GM19025 (cell line): Measurements from ENCODE around the gene ITPR1.
"Not testable (repeated sequence)": the region's sequence is repeated elsewhere in the genome, so short reads cannot be mapped to it uniquely, and the experiment has no call there.

Experiments used
- ATAC-seq: cut with Tn5 transposase; IDR thresholded peaks from one replicate; pipeline ENCODE4 v1.9.1; 2021; ENCODE audit warnings: mild to moderate bottlenecking, low read depth, moderate library complexity; ENCODE audit not compliant: unreplicated experiment

Gene ITPR1

DNA sequence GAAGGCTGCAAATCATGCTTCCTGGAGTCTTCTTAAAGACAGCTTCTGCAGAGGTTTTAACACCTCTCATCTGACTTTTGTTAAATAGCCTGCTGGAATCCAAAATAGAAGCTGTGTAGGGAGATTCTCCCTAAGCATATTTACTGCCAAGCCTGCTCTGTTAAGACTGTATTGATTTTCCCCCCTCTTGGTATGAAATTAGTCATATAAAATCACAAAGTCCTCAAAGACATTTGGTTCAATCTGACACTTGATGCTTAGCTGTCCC is 94.6 kb downstream of the ITPR1 start:
- ATAC-seq, result no peak

DNA sequence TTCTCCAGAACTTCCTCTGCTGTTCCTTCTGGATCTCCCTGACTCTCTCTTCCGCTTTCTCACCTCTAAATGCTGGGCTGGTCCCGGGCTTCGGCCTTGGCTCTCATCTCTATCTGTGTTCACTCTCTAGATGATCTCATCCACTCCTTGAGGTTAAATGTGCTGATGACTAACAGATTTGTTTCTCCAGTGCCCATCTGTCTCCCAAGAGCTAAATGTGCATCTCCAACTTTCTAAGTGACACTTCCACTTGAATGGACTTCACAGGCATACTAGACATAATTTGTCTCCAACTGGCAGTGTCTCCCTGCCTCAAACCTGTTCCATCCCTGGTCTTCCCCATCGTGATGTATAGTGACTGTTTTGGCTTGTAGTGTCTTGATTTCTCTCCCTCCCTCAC is 95.3 kb downstream of the ITPR1 start:
- ATAC-seq, result no peak

- no peak for ATAC-seq
Observed at GRCh38 chr3:4589475-4590097, 96.4 kb downstream of the ITPR1 start.

DNA sequence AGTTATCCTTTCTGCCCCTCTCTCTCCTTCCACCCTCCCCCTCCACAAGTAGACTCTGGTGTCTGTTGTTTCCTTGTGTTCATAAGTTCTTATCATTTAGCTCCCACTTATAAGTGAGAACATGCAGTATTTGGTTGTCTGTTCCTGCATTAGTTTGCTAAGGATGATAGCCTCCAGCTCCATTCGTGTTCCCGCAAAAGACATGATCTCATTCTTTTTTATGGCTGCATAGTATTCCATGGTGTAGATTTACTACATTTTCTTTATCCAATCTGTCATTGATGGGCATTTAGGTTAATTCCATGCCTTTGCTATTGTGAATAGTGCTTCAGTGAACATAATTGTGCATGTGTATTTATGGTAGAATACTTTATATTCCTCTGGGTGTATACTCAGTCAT is 97.7 kb downstream of the ITPR1 start:
- ATAC-seq, result not testable (repeated sequence)

DNA sequence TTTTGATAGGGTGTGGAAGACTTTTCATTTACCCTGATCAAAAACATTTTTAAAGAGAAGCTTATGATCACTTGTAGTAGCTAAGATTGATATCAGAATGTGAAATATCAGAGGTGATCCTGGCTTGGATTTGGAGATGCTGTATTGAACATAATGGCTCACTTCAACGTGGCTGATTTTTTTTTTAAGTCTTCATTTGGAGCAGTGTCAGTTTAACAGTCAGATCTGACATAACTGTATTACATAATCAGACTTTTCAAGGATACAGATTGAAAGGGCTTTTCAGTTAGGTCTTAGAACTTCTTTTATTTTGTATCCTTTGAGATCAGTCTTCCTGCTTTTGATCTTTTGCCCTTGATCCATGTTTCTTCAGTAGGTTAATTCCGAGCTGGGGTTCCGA is 98.5 kb downstream of the ITPR1 start:
- no peak for ATAC-seq

DNA sequence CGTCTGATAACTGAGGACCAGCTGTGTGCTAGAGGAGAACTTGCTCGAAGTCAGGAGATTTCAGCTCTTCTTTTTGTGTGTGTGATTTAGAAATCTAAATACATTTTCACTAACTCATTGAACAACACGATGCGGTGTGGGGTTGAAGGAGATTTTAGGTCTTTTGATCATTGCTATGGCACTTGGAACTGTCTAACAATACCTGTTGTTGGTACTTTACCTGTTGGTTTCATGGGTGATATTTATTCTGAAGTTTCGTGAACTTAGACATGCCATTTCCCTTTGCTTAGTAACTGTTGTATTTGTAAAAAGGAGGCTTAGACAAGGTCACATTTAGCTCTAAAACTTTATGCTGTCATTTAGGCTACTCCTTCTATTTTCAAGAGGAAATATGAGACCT is 99.9 kb downstream of the ITPR1 start:
- ATAC-seq, result no peak

GRCh38 chr3:4595710-4596113 is 102.6 kb downstream of the ITPR1 start:
- ATAC-seq, result no peak

DNA sequence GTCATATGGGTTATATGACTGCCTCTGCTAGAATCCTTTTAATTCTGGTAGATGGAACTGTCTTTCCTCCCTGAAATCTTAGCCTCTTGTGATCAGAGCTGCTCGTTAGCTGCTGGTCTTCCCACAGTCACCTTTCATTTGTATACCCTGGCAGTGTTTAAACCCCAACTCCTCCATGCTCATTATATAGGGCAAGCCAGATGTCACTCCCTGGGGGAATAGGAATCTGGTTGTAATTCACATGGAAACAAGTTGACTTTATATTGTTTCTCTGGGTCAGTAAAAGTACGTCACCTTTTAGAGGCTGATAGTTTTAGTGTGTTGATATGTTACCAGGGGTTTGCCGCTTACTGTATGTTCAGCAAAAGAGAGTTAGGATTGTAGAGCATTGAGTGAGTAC is 103.5 kb downstream of the ITPR1 start:
- ATAC-seq, result no peak

DNA sequence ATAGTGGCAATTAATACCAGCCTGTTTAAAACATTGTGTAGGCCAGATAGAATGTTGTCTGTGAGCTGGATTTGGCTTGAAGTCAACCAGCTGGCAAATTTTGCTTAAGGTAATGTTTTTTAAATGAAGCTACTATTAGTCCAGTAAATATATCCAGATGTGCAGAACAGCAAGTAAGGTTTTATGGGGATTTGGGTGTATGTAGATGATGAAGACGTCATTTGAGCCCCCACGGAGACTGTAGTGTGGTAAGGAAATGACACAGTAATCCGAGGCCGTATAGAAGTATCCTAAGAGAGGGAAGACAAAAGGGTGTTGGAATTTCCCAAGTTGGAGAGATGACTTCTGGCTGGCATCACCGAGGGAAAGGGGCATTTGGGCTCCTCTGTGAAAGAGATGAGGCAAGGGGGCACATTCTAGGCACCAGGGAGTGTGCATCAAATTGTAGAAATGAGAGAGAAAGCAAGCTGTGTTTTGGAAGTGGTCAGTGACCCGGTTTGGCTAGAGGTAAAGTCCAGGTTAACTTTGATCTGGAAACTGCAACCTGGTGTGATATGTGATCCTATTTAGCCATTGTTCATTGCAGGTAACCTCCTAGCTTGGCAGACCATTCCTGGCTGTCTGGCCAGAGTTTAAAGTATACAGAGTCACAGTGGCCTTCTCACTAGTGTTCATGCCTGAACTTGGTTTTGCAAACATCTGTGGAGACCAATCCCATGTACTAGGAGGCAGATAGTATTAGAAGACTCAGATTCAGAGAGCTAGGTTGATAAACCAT is 104.2 kb downstream of the ITPR1 start:
- ATAC-seq, result no peak

DNA sequence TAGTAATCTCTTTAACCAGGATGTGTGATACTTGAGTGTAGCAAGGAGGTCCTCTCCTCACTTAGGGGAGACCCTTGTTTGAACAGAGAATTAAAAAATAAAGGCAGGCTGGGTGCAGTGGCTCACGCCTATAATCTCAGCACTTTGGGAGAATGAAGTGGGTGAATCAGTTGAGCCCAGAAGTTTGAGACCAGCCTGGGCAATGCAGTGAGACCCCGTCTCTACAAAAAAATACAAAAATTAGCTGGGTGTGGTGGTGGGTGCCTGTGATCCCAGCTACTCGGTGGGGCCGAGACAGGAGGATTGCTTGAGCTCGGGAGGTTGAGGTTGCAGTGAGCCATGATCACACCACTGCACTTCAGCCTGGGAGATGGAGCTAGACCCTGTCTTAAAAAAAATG is 105.1 kb downstream of the ITPR1 start:
- ATAC-seq, result not testable (repeated sequence)

DNA sequence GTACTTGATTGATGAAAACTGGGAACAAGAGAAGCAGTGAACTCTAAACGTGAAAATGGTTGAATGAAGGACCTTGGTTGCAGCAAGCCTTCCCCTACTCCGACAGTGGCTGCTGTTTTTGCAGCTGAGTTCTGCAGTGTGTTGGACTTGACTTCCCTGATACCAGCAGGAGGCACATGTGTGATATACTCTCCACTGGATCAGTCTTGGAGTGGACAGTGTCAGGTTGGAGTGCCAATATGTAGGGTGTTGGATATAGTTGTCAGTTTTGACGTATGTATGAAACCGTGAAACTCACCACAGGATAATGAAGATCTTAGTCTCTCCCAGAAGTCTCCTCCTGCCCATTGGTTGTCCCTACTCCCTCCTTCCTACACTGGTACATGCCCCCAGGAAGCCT is 106.5 kb downstream of the ITPR1 start:
- no peak for ATAC-seq

GRCh38 chr3:4600493-4600892 is 107.3 kb downstream of the ITPR1 start:
- no peak for ATAC-seq

GRCh38 chr3:4601892-4602291 is 108.7 kb downstream of the ITPR1 start:
- ATAC-seq, result no peak

DNA sequence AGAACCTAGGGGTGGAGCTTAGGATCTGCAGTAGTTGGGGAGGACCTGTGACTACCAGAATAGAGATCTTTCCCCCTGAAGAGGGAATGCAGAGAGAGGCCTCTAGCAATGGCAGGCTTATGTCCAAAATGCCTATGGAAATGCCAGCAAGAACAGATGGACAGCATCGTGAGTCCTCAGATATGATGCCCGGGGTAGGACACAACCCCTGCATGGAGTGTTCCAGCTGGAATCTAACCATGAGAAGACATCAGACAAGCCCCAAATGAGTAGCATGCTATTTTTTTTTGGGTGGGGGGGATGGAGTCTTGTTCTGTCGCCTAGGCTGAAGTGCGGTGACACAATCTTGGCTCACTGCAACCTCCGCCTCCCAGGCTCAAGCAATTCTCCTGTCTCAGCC is 111.5 kb downstream of the ITPR1 start:
- no peak for ATAC-seq

GRCh38 chr3:4606911-4607310 is 113.8 kb downstream of the ITPR1 start:
- no peak for ATAC-seq

GRCh38 chr3:4613366-4613765 is 120.2 kb downstream of the ITPR1 start:
- ATAC-seq, result no peak

DNA sequence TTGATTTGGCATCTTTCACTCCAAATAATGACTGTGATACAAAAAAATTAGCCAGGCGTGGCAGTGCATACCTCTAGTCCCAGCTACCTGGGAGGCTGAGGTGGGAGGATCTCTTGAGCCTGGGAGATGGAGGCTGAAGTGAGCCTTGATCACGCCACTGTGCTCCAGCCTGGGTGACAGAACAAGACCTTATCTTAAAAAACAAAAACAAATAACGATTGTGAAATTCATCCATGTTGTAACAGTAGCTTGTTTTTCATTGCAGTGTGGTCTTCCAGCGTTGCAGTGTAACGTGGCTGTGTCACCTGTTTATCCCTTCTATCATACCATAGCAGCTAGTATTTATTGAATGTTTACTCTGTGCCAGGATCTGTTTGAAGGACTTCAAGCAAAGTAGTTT is 120.9 kb downstream of the ITPR1 start:
- no peak for ATAC-seq

- ATAC-seq, result no peak
Observed at GRCh38 chr3:4614927-4615326, 121.8 kb downstream of the ITPR1 start.

GRCh38 chr3:4615750-4616149 is 122.6 kb downstream of the ITPR1 start:
- ATAC-seq, result no peak

DNA sequence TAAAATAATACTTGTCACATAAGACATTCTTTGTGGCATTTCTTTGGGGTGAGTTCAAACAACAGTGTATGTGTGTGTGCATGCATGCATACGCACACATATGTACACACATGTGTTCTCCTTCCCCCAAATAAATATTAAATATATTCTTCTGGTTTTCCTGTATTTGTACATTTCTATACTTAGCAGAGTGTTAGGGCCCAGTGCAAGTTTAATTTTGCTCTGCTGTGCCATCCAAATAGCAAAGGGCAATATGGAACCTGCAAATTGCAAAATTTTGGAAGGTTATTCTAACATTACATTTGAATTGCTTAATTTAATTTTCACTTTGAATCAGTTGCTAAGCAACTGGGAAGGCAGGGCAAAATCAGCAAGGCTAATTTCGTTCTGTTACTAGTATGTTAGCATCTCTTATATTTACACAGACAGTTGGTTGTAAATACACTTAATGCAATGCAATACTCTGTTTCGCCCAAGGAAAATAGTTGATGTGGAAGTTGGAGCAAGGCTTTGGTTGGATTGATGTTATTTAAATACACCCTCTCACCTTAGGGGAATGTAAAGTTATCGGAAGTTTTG is 130.4 kb downstream of the ITPR1 start:
- no peak for ATAC-seq

DNA sequence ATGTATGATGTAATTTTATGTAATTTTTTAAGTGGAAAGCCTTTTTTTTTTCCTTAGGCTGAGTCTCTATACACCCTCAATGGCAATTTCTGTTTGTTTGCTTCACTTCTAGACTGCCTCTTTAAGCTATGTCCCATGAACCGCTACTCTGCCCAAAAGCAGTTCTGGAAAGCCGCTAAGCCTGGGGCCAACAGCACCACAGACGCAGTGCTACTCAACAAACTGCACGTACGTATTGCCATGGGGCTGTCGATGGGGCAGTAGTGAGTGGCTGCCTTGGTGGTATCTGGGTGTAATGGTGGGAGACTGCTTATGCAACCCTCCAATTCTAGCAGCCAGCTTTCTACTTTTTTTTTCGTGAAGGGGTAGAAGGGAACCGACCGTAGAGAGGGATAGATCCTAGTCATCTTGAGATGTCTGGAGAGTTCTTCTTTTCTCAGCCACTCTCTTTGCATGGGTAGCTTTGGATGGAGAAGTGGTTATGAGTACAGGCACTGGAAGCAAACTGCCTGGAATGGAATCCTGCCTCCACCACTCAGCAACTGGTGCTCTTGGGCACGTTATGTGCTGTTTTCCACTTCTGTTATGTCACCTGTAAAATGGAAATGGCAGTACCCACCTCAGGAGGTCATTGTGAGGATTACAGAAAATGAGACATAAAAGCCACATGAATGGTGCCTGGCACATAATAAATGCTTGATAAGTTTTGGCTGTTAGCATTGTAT is 134.7 kb downstream of the ITPR1 start:
- no peak for ATAC-seq
